Measurements from ENCODE around the gene HTT.

GRCh38 chr4:3200423-3201090, 126.1 kb downstream of the HTT start:
- TF ChIP-seq POLR2AphosphoS5 (IDR thresholded peaks at IDR 0.05; ENCODE audit: low read depth, low read length): no peak
- TF ChIP-seq USF2 (IDR thresholded peaks at IDR 0.05; ENCODE audit: low read length): no peak
- TF ChIP-seq CHD7 (IDR thresholded peaks at IDR 0.05; ENCODE audit: insufficient replicate concordance, low read length): no peak
